ENCODE results near the gene SSRP1.

DNA sequence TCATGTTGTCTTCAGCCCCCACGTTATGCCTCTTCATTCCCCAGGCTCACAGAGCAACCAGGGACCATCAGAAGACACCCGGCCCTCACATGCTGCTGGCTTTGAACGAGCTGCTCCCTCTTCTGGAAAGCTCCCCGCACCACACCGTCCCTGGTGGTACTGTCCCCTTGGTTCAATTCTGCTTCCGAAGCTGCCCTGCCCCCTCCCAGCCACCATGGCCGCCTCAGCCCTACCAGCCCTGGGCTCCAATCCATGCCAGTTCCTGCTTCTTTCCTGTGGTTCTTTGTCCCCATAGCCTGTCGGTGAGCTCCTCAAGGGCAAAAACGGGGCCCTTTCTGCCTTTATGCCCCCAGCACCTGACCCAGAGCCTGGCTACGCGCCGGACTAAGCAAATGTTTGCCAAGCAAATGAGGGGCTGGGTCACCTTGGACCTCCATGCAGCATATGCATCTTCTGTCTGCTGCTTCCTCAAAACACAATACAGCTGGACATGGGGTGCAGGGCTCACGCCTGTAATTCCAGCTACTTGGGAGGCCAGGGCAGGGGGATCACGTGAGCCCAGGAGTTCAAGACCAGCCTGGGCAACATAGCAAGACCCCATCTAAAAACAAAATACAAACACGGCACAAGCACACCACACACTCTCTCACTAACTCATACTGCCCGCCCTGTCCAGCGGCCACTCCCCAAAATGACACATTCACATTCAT lies 32.3 kb downstream of the SSRP1 start:
- TF ChIP-seq MAZ (IDR thresholded peaks at IDR 0.05; ENCODE audit: borderline replicate concordance, low read depth, low read length), result no peak
- TF ChIP-seq, protein P1, sequence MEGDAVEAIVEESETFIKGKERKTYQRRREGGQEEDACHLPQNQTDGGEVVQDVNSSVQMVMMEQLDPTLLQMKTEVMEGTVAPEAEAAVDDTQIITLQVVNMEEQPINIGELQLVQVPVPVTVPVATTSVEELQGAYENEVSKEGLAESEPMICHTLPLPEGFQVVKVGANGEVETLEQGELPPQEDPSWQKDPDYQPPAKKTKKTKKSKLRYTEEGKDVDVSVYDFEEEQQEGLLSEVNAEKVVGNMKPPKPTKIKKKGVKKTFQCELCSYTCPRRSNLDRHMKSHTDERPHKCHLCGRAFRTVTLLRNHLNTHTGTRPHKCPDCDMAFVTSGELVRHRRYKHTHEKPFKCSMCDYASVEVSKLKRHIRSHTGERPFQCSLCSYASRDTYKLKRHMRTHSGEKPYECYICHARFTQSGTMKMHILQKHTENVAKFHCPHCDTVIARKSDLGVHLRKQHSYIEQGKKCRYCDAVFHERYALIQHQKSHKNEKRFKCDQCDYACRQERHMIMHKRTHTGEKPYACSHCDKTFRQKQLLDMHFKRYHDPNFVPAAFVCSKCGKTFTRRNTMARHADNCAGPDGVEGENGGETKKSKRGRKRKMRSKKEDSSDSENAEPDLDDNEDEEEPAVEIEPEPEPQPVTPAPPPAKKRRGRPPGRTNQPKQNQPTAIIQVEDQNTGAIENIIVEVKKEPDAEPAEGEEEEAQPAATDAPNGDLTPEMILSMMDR (IDR thresholded peaks at IDR 0.05), result no peak
- TF ChIP-seq HOXB13 (CRISPR knock-in tag; IDR thresholded peaks at IDR 0.05; ENCODE audit: low read depth), result no peak
- TF ChIP-seq ESRRA (IDR thresholded peaks at IDR 0.05; ENCODE audit: borderline replicate concordance, low read length), result no peak
- TF ChIP-seq POLR2AphosphoS2 (conservative IDR thresholded peaks at IDR 0.05; ENCODE audit: low read length), result no peak
- no peak for TF ChIP-seq ZFP36 (IDR thresholded peaks at IDR 0.05; ENCODE audit: borderline replicate concordance, partially characterized antibody)
- no peak for TF ChIP-seq NPAS2 (CRISPR knock-in tag; IDR thresholded peaks at IDR 0.05; ENCODE audit: borderline replicate concordance)
- TF ChIP-seq, protein P2, sequence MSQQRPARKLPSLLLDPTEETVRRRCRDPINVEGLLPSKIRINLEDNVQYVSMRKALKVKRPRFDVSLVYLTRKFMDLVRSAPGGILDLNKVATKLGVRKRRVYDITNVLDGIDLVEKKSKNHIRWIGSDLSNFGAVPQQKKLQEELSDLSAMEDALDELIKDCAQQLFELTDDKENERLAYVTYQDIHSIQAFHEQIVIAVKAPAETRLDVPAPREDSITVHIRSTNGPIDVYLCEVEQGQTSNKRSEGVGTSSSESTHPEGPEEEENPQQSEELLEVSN (IDR thresholded peaks at IDR 0.05; ENCODE audit: borderline replicate concordance, low read depth), result no peak
- TF ChIP-seq, protein P3, sequence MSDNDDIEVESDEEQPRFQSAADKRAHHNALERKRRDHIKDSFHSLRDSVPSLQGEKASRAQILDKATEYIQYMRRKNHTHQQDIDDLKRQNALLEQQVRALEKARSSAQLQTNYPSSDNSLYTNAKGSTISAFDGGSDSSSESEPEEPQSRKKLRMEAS (IDR thresholded peaks at IDR 0.05), result no peak
- TF ChIP-seq RAD21 (conservative IDR thresholded peaks at IDR 0.05 in 1 of 2, IDR thresholded peaks at IDR 0.05 in 1 of 2), result no peak
- no peak for TF ChIP-seq ZNF302 (CRISPR knock-in tag; IDR thresholded peaks at IDR 0.05)
- no peak for TF ChIP-seq POLR2A (IDR thresholded peaks at IDR 0.05; ENCODE audit: low read length)
- no peak for TF ChIP-seq RCOR1 (IDR thresholded peaks at IDR 0.05; ENCODE audit: low read depth, low read length)
- TF ChIP-seq HEYL (CRISPR knock-in tag; IDR thresholded peaks at IDR 0.05), result no peak

Data from A549 (cell line).